ENCODE measurements around the gene TEX2. TPM values are rescaled to one million over a fixed set of nuclear protein-coding genes. Genes with fewer than 3 reads are reported as not detected.
A peak's percentile ranks its signal among the peaks of the same experiment; 100 is the strongest.

Gene TEX2
- total RNA-seq, 4 donors from 2014 or later, result 26.8 to 51.7 (median 44.9) TPM

GRCh38 chr17:64269687-64270649 lies 6.9 kb upstream of the TEX2 start:
- Histone ChIP-seq H3K4me1 (no peaks in the 10 kb centered on the region), H3K27ac (peak overlapping the region in 1 of 4 donors; percentile 14), H3K4me3 (no peak overlapping the region), H3K36me3 (no peaks in the 10 kb centered on the region), H3K9me3 (no peaks in the 10 kb centered on the region), H3K27me3 (no peaks in the 10 kb centered on the region)
- TF ChIP-seq POLR2A (IDR thresholded peaks at IDR 0.05) (no peak), CTCF (IDR thresholded peaks at IDR 0.05) (no peak)
- DNase-seq, result no peak

- Histone ChIP-seq H3K4me1 (peaks cover 0 to 21% (median 0%) of the 10 kb centered on the region in 4 donors), H3K27ac (no peak overlapping the region)
- TF ChIP-seq CTCF (IDR thresholded peaks at IDR 0.05), result no peak
- no peak for TF ChIP-seq POLR2A (IDR thresholded peaks at IDR 0.05)
Observed at GRCh38 chr17:64264891-64265290, 1.8 kb upstream of the TEX2 start.

GRCh38 chr17:64262198-64262999 lies 661 bp downstream of the TEX2 start:
- Histone ChIP-seq H3K27me3 (no peaks in the 10 kb centered on the region), H3K36me3 (no peaks in the 10 kb centered on the region), H3K9me3 (no peaks in the 10 kb centered on the region), H3K27ac (peak overlapping the region; percentile 84 to 97 (median 90)), H3K4me1 (peaks cover 0 to 26% (median 0%) of the 10 kb centered on the region in 4 donors), H3K4me3 (peak overlapping the region; percentile 88 to 99 (median 94))
- DNase-seq, result peak; percentile 60 to 79 (median 78)
- TF ChIP-seq POLR2A (IDR thresholded peaks at IDR 0.05) (peak in 1 of 2 donors; percentile 16), CTCF (IDR thresholded peaks at IDR 0.05) (no peak)

More at GRCh38 chr17:64264891-64265290, 1.8 kb upstream of the TEX2 start:
- Histone ChIP-seq H3K4me3 (no peak overlapping the region), H3K9me3 (no peaks in the 10 kb centered on the region), H3K36me3 (no peaks in the 10 kb centered on the region), H3K27me3 (no peaks in the 10 kb centered on the region)
- DNase-seq, result no peak

- H3K27ac ChIP-seq, result peak overlapping the region; percentile 84 to 97 (median 90)
- TF ChIP-seq CTCF (IDR thresholded peaks at IDR 0.05) (no peak), POLR2A (IDR thresholded peaks at IDR 0.05) (no peak)
- no peaks in the 10 kb centered on the region for H3K27me3 ChIP-seq
- no peaks in the 10 kb centered on the region for H3K9me3 ChIP-seq
- peak overlapping the region; percentile 88 to 99 (median 94) for H3K4me3 ChIP-seq
- H3K4me1 ChIP-seq, result peaks cover 0 to 26% (median 0%) of the 10 kb centered on the region in 4 donors
- no peak for DNase-seq
- H3K36me3 ChIP-seq, result no peaks in the 10 kb centered on the region
Observed at GRCh38 chr17:64261417-64262145, 1.5 kb downstream of the TEX2 start.

GRCh38 chr17:64260886-64261285 lies 2.2 kb downstream of the TEX2 start:
- H3K9me3 ChIP-seq, result no peaks in the 10 kb centered on the region
- no peaks in the 10 kb centered on the region for H3K27me3 ChIP-seq
- H3K27ac ChIP-seq, result no peak overlapping the region
- peaks cover 0 to 26% (median 0%) of the 10 kb centered on the region in 4 donors for H3K4me1 ChIP-seq
- H3K36me3 ChIP-seq, result no peaks in the 10 kb centered on the region
- no peak overlapping the region for H3K4me3 ChIP-seq
- TF ChIP-seq POLR2A (IDR thresholded peaks at IDR 0.05) (no peak), CTCF (IDR thresholded peaks at IDR 0.05) (no peak)
- DNase-seq, result no peak

Measured in Peyer's patch (tissue), 4 donors.